HepG2 (cell line): ENCODE measurements around the gene LASP1. TPM values are rescaled to one million over a fixed set of nuclear protein-coding genes. Genes with fewer than 3 reads are reported as not detected.

Experiments used
- ATF6 ChIP-seq: sonication (generic); formaldehyde crosslinking; conservative IDR thresholded peaks from 2 replicates; pipeline ENCODE4 v1.4.0; 2020; ENCODE audit warnings: missing genetic modification reagents
- CBX5 ChIP-seq: sonication (generic); formaldehyde crosslinking; IDR thresholded peaks from 2 replicates; pipeline ENCODE4 v1.4.0; 2020; ENCODE audit warnings: missing genetic modification reagents, borderline replicate concordance
- ELF4 ChIP-seq: sonication (generic); formaldehyde crosslinking; IDR thresholded peaks from 2 replicates; pipeline ENCODE4 v1.5.0; 2020; ENCODE audit warnings: missing genetic modification reagents, mild to moderate bottlenecking, moderate library complexity, borderline replicate concordance
- HNRNPL ChIP-seq: fragments of 200-400 bp; formaldehyde crosslinking; IDR thresholded peaks from 2 replicates; pipeline ENCODE4 v1.6.1; 2017; ENCODE audit warnings: mild to moderate bottlenecking, low read depth, low read length
- PHF8 ChIP-seq: sonication (generic); formaldehyde crosslinking; IDR thresholded peaks from 2 replicates; pipeline ENCODE4 v1.5.0; 2020; ENCODE audit warnings: missing genetic modification reagents
- PRDM15 ChIP-seq: sonication (generic); formaldehyde crosslinking; IDR thresholded peaks from 2 replicates; pipeline ENCODE4 v1.4.0; 2020; ENCODE audit warnings: missing genetic modification reagents
- SMC3 ChIP-seq: IDR thresholded peaks from 2 replicates; pipeline ENCODE4 v1.6.1; 2011; ENCODE audit warnings: low read length, improper control_type of control experiment
- THAP7 ChIP-seq: sonication (generic); formaldehyde crosslinking; IDR thresholded peaks from 2 replicates; pipeline ENCODE4 v1.8.1; 2023; ENCODE audit warnings: mild to moderate bottlenecking, missing genetic modification reagents
- TRAFD1 ChIP-seq: sonication (generic); formaldehyde crosslinking; IDR thresholded peaks from 2 replicates; pipeline ENCODE4 v1.5.1; 2020; ENCODE audit warnings: missing genetic modification reagents, mild to moderate bottlenecking, borderline replicate concordance
- ZNF160 ChIP-seq: sonication (generic); formaldehyde crosslinking; IDR thresholded peaks from 2 replicates; pipeline ENCODE4 v1.8.0; 2022; ENCODE audit warnings: mild to moderate bottlenecking, inconsistent platforms, missing genetic modification reagents
- ZNF281 ChIP-seq: sonication (generic); formaldehyde crosslinking; IDR thresholded peaks from 2 replicates; pipeline ENCODE4 v1.4.0; 2020; ENCODE audit warnings: missing genetic modification reagents, borderline replicate concordance
- ZNF605 ChIP-seq: sonication (generic); formaldehyde crosslinking; IDR thresholded peaks from 2 replicates; pipeline ENCODE4 v1.8.0; 2022; ENCODE audit warnings: mild to moderate bottlenecking, missing genetic modification reagents
- ZNF672 ChIP-seq: sonication (generic); formaldehyde crosslinking; IDR thresholded peaks from 2 replicates; pipeline ENCODE4 v1.8.1; 2022; ENCODE audit warnings: missing genetic modification reagents
- ZUFSP ChIP-seq: sonication (generic); formaldehyde crosslinking; IDR thresholded peaks from 2 replicates; pipeline ENCODE4 v1.9.0; 2021; ENCODE audit warnings: missing genetic modification reagents, mild to moderate bottlenecking, borderline replicate concordance
- polyA plus RNA-seq, 8 experiments: library from polyadenylated mRNA; depleted of rRNA in 3 of 8; stranded (reverse) in 7 of 8; unstranded in 1 of 8; fragments of >200 nt; fragmentation: Illumina TruSeq in 4 of 8; extraction: Trizol in 4 of 8; gene quantifications; 2 replicates each; pipeline versions ENCODE4 v1.2.1 to v1.2.3, GENCODE V29; 2011 to 2016; ENCODE audit warnings: low read depth in 4 of 8, missing spikeins in 1 of 8, mixed read lengths in 1 of 8; ENCODE audit not compliant: insufficient read depth in 1 of 8
- total RNA-seq, 5 experiments: library from RNA; depleted of rRNA; stranded (reverse); fragments of >200 nt; fragmentation: Illumina TruSeq; extraction: Trizol; gene quantifications; 2 replicates each; pipeline ENCODE4 v1.2.3, GENCODE V29; 2016; ENCODE audit warnings: low read depth in 1 of 5

Gene LASP1
- total and polyA plus RNA-seq, 2 of the 13 experiments (the other 11 are each of a cell fraction or from before 2014, with no cell fraction given), result 70.1 to 97.0 TPM

GRCh38 chr17:38872671-38873385 is 3.0 kb downstream of the LASP1 start (continued):
- no peak for TF ChIP-seq ZUFSP (CRISPR knock-in tag)
- TF ChIP-seq PRDM15, result no peak
- no peak for TF ChIP-seq THAP7
- no peak for TF ChIP-seq HNRNPL
- TF ChIP-seq ZNF605 (CRISPR knock-in tag), result no peak
- peak; percentile 35; the same call in 1 of the 2 replicates for TF ChIP-seq ZNF160
- no peak for TF ChIP-seq ZNF672 (CRISPR knock-in tag)
- no peak for TF ChIP-seq SMC3
- TF ChIP-seq ELF4, result no peak
- TF ChIP-seq ATF6, result no peak
- peak; percentile 97 for TF ChIP-seq ZNF281 (CRISPR knock-in tag)
- TF ChIP-seq CBX5 (CRISPR knock-in tag), result peak; percentile 36; the same call in 1 of the 2 replicates
- TF ChIP-seq PHF8 (CRISPR knock-in tag), result no peak
- TF ChIP-seq TRAFD1 (CRISPR knock-in tag), result no peak
